ENCODE results near the gene CASKIN2. TPM values are rescaled to one million over a fixed set of nuclear protein-coding genes. Genes with fewer than 3 reads are reported as not detected.
"Not testable (repeated sequence)": the region's sequence is repeated elsewhere in the genome, so short reads cannot be mapped to it uniquely, and the experiment has no call there.

The CASKIN2 gene
- total and polyA plus RNA-seq, 9 donors, result 11.4 to 27.9 (median 23.8) TPM

- H3K27me3 ChIP-seq (ENCODE audit: control insufficient read depth, insufficient read depth, low read length); DNase-seq; H3K9me3 ChIP-seq (replicated peaks; ENCODE audit: control insufficient read depth, low read depth, low read length); H3K27ac ChIP-seq (ENCODE audit: low read length); H3K4me3 ChIP-seq (ENCODE audit: low read length): not testable (repeated sequence)
- peaks cover 21% of the 10 kb centered on the region for H3K4me1 ChIP-seq (ENCODE audit: control insufficient read depth, insufficient read depth, low read length)
- 96% methylated on average over 6 of the region's 8 CpGs for WGBS (ENCODE audit: insufficient coverage)
- H3K36me3 ChIP-seq (ENCODE audit: control insufficient read depth, insufficient read depth, low read length), result peaks cover 53% of the 10 kb centered on the region
These were observed 5.1 kb upstream of the CASKIN2 start for GRCh38 chr17:75520413-75520812.

DNA sequence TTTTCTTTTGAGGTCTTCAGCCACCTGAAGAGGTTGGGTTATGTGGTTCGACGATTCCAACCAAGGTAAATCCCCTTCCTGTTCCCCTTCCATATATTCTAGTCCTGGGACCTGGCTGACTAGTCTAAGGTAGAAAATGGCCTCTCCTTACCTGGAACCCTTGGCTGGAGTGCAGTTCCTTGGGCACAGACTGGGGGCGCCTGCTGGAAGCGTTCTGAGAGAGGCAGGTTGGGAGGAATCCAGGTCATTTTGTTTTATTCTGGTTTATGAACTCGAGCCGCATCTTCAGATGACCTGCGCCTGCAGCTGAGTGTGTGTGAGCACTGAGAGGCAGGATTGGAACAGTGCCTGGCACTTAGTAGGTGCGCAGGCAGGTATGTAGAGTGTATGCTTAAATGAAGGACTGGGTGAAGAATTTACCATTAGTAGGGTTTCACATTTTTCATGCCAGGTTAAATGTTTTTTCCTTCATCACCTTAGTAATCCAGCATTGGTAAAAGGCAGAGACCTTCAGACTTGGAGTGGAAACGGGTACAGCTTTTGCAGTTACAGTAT, 3.7 kb upstream of the CASKIN2 start:
- Histone ChIP-seq H3K4me1 (ENCODE audit: control insufficient read depth, insufficient read depth, low read length) (peaks cover 21% of the 10 kb centered on the region), H3K9me3 (replicated peaks; ENCODE audit: control insufficient read depth, low read depth, low read length) (no peaks in the 10 kb centered on the region), H3K27ac (ENCODE audit: low read length) (no peak overlapping the region), H3K36me3 (ENCODE audit: control insufficient read depth, insufficient read depth, low read length) (peaks cover 49% of the 10 kb centered on the region), H3K27me3 (ENCODE audit: control insufficient read depth, insufficient read depth, low read length) (no peaks in the 10 kb centered on the region), H3K4me3 (ENCODE audit: low read length) (no peak overlapping the region)
- 91% methylated on average over 6 of the region's 9 CpGs for WGBS (ENCODE audit: insufficient coverage)
- no peak for DNase-seq

- Histone ChIP-seq H3K4me1 (ENCODE audit: control insufficient read depth, insufficient read depth, low read length) (peaks cover 30% of the 10 kb centered on the region), H3K27ac (ENCODE audit: low read length) (no peak overlapping the region), H3K27me3 (ENCODE audit: control insufficient read depth, insufficient read depth, low read length) (no peaks in the 10 kb centered on the region), H3K9me3 (replicated peaks; ENCODE audit: control insufficient read depth, low read depth, low read length) (no peaks in the 10 kb centered on the region), H3K4me3 (ENCODE audit: low read length) (no peak overlapping the region), H3K36me3 (ENCODE audit: control insufficient read depth, insufficient read depth, low read length) (peaks cover 47% of the 10 kb centered on the region)
- DNase-seq, result no peak
- WGBS (ENCODE audit: insufficient coverage), result 94% methylated on average over 2 of the region's 3 CpGs
These were observed 2.9 kb upstream of the CASKIN2 start for GRCh38 chr17:75518201-75518600.

DNA sequence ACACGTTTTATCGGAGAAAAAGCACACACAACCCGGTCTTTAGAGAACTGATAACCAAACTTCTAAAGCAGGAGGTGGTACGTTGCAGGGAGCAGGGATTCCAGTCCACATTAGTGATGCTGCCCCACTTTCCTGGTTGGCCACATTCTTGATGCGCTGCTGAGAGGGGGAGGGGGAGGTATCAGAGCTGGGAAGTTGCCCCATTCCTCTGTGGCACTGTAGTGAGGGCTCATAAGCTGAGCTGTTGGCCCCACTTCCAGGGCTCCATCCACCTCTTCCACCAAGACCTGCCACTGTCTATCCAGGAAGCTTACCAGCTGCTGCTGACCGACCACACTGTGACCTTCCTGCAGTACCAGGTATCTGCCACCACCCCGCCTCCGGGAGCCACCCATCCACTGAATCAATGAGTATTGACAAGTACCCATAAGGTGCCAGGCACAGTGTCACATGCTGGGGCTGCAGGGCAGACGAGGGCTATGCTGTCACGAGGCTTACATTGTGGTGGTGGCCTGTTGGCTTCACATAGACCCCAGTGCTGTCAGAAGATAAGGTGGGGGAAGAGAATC, 2.0 kb upstream of the CASKIN2 start:
- H3K4me1 ChIP-seq (ENCODE audit: control insufficient read depth, insufficient read depth, low read length), result peaks cover 36% of the 10 kb centered on the region
- WGBS (ENCODE audit: insufficient coverage), result 46% methylated on average over 6 of the region's 10 CpGs
- H3K9me3 ChIP-seq (replicated peaks; ENCODE audit: control insufficient read depth, low read depth, low read length), result no peaks in the 10 kb centered on the region
- peak overlapping the region; percentile 71 for H3K27ac ChIP-seq (ENCODE audit: low read length)
- peak overlapping the region; percentile 72 for H3K4me3 ChIP-seq (ENCODE audit: low read length)
- no peaks in the 10 kb centered on the region for H3K27me3 ChIP-seq (ENCODE audit: control insufficient read depth, insufficient read depth, low read length)
- peaks cover 44% of the 10 kb centered on the region for H3K36me3 ChIP-seq (ENCODE audit: control insufficient read depth, insufficient read depth, low read length)
- DNase-seq, result no peak

- Histone ChIP-seq H3K27me3 (ENCODE audit: control insufficient read depth, insufficient read depth, low read length) (no peaks in the 10 kb centered on the region), H3K4me1 (ENCODE audit: control insufficient read depth, insufficient read depth, low read length) (peaks cover 43% of the 10 kb centered on the region), H3K9me3 (replicated peaks; ENCODE audit: control insufficient read depth, low read depth, low read length) (no peaks in the 10 kb centered on the region), H3K36me3 (ENCODE audit: control insufficient read depth, insufficient read depth, low read length) (peaks cover 44% of the 10 kb centered on the region), H3K4me3 (ENCODE audit: low read length) (peak overlapping the region; percentile 72), H3K27ac (ENCODE audit: low read length) (peak overlapping the region; percentile 71)
- DNase-seq, result peak; percentile 60
- under 1% methylated on average over 49 of the region's 65 CpGs for WGBS (ENCODE audit: insufficient coverage)
These were observed 1.4 kb upstream of the CASKIN2 start for GRCh38 chr17:75516619-75517296.

DNA sequence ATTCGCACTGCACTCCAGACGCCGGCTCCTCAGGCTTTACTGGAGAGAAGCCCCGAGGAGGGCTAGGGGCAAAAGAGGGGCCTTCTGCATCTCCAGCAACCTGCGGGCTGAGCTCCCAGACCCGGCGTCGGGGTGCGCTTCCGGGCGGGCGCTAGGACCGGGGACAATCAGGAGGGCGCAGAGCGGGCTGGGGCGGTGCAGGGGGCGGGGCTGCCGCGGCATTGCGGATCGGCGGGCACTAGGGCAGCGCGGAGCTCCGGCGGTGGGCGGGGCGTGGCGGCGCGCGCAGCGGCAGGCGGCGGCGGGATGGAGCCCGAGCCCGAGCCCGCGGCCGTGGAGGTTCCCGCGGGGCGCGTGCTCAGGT, 900 bp upstream of the CASKIN2 start, which contains the start of gene TSEN54:
Gene TSEN54 (plus strand): TSS at position 274 of the 364 bp plus-strand sequence. CDS start 33 bp downstream, at position 307.
- Histone ChIP-seq H3K27ac (ENCODE audit: low read length) (peak within 1 kb of the TSS; percentile 80), H3K9me3 (replicated peaks; ENCODE audit: control insufficient read depth, low read depth, low read length) (no peaks in the 10 kb centered on the region), H3K27me3 (ENCODE audit: control insufficient read depth, insufficient read depth, low read length) (no peaks in the 10 kb centered on the region), H3K36me3 (ENCODE audit: control insufficient read depth, insufficient read depth, low read length) (peaks cover 44% of the 10 kb centered on the region), H3K4me3 (ENCODE audit: low read length) (peak within 1 kb of the TSS; percentile 72), H3K4me1 (ENCODE audit: control insufficient read depth, insufficient read depth, low read length) (peaks cover 48% of the 10 kb centered on the region)
- DNase-seq, result peak; percentile 97
- WGBS (ENCODE audit: insufficient coverage), result 0% methylated on average over 44 of the region's 45 CpGs

DNA sequence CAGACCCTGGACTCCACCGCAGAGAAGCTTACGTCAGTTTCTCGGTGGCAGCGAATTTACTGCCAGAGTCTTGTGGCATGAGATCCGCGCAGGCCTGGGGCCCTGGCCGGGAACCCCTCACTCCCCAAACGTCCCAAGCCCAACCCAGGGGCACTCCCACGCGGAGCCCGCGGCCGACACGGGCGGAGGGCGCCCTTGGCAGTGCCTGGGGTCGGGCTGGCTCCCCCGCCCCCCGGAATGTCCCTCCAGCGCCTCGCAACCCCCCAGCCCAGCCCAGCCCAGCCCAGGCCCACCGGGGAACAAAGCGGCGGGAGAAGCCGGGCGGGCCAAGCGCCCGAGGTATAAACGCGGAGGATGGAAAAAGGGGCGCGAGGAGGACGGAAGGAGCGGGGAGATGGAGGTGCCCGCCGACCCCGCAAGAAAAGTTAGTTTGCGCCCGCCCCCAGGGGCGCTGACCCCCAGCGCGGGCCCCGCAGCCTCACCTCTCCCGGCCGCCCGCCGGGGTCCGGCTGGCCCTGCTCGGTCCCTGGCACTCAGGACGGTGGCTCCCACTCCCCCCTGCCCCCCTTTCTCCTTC, 330 bp downstream of the CASKIN2 start:
- DNase-seq, result no peak
- Histone ChIP-seq H3K4me3 (ENCODE audit: low read length) (peak overlapping the region; percentile 67), H3K4me1 (ENCODE audit: control insufficient read depth, insufficient read depth, low read length) (peaks cover 56% of the 10 kb centered on the region), H3K27ac (ENCODE audit: low read length) (peak overlapping the region; percentile 79), H3K27me3 (ENCODE audit: control insufficient read depth, insufficient read depth, low read length) (no peaks in the 10 kb centered on the region), H3K9me3 (replicated peaks; ENCODE audit: control insufficient read depth, low read depth, low read length) (no peaks in the 10 kb centered on the region), H3K36me3 (ENCODE audit: control insufficient read depth, insufficient read depth, low read length) (peaks cover 50% of the 10 kb centered on the region)
- WGBS (ENCODE audit: insufficient coverage), result 0% methylated on average over 50 of the region's 50 CpGs

DNA sequence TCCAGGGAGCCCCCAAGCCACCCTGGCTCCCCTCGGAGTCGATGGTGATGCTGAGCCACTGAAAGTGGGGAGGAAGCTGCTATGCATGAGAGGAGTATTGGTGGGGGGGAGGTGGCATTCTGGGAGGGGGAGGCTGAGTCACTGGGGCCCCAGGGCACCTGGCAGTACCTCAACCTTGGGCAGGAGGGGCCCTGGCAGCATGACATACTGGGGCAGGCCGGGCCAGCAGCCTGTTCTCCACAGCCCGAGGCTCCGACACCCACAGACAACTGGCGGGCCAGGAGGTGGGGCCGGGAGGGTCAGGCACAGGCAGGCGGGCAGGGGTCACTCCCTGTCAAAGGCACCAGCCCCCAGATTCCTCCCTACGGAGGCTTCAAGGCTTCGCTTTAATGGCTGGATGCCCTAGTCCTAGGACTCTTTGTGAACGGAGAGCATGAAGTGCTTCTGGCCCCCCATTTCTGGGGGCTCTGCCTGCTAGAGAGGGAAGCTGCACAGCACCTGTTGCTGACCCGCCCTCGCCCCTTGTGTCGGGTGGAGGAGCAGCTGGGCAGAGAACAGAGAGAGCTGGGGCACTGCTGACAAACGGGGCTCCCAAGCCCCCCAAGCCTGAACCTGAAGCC, 928 bp downstream of the CASKIN2 start:
- Histone ChIP-seq H3K36me3 (ENCODE audit: control insufficient read depth, insufficient read depth, low read length) (peaks cover 51% of the 10 kb centered on the region), H3K27ac (ENCODE audit: low read length) (peak overlapping the region; percentile 79), H3K4me1 (ENCODE audit: control insufficient read depth, insufficient read depth, low read length) (peaks cover 62% of the 10 kb centered on the region), H3K9me3 (replicated peaks; ENCODE audit: control insufficient read depth, low read depth, low read length) (no peaks in the 10 kb centered on the region), H3K4me3 (ENCODE audit: low read length) (peak overlapping the region; percentile 67), H3K27me3 (ENCODE audit: control insufficient read depth, insufficient read depth, low read length) (no peaks in the 10 kb centered on the region)
- DNase-seq, result no peak
- WGBS (ENCODE audit: insufficient coverage), result 6% methylated on average over 15 of the region's 15 CpGs

- H3K4me3 ChIP-seq (ENCODE audit: low read length), result peak overlapping the region; percentile 67
- no peaks in the 10 kb centered on the region for H3K9me3 ChIP-seq (replicated peaks; ENCODE audit: control insufficient read depth, low read depth, low read length)
- 78% methylated on average over 10 of the region's 17 CpGs for WGBS (ENCODE audit: insufficient coverage)
- peak overlapping the region; percentile 79 for H3K27ac ChIP-seq (ENCODE audit: low read length)
- H3K27me3 ChIP-seq (ENCODE audit: control insufficient read depth, insufficient read depth, low read length), result no peaks in the 10 kb centered on the region
- H3K36me3 ChIP-seq (ENCODE audit: control insufficient read depth, insufficient read depth, low read length), result peaks cover 50% of the 10 kb centered on the region
- H3K4me1 ChIP-seq (ENCODE audit: control insufficient read depth, insufficient read depth, low read length), result peaks cover 70% of the 10 kb centered on the region
- no peak for DNase-seq
These were observed 1.7 kb downstream of the CASKIN2 start for GRCh38 chr17:75513641-75514000.
